Activated CD8-positive, alpha-beta memory T cell treated with anti-CD3 and anti-CD28 coated beads for 1 hour (primary cell): ENCODE data around the gene IFNGR2.
"Not testable (repeated sequence)": the region's sequence is repeated elsewhere in the genome, so short reads cannot be mapped to it uniquely, and the experiment has no call there.

Experiments
- DNase-seq, 2 donors: peaks; one replicate each; pipeline ENCODE4 v3.0.0-alpha.2; 2020; ENCODE audit warnings: low read depth in 1 of 2; ENCODE audit errors: extremely low read depth in 1 of 2

Gene IFNGR2

DNA sequence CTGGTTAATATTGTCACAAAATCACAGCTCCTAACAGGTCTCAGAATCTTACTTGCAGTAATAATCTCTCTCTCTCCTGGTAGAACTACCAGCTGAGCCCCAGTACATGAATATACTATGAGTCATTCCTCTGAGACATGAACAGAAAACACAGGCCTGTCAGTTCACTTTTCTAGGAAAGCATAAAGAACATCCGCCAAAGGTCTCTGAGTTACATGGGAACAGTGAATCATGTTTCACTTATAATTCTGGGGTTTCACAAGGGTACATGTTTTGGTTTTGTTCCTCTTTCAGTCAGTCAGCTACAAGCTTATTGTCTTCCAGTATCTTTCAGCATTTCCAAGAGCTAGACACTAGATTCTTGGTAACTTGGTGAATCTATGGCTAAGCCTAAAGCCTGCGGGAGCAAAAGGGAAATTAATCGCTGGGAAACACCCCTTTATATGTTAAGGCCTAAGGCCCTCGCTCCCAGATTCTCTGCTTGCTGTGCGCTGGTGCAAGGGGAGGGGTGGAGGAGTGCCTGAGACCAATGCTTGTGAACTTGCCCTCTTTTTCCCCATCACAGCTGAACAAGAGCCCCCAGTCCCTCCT is 31.7 kb downstream of the IFNGR2 start:
- no peak for DNase-seq

DNA sequence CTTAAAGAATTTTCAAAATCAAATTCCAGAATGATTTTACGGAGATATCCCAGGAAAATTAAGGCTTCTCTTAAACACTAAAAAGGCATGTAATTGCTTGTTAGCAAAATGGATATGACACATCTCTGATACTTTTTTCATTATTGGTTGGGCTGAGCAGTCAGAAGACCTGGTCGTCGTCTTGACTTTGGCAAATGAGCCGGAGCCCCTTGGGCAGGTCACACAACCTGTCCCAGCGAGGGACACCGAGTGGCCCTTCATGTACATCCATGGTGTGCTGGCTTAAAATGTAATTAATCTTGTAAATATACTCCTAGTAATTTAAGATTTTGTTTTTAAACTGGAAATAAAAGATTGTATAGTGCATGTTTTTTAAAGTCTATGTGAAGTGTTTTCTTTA is 33.9 kb downstream of the IFNGR2 start:
- DNase-seq: no peak

DNA sequence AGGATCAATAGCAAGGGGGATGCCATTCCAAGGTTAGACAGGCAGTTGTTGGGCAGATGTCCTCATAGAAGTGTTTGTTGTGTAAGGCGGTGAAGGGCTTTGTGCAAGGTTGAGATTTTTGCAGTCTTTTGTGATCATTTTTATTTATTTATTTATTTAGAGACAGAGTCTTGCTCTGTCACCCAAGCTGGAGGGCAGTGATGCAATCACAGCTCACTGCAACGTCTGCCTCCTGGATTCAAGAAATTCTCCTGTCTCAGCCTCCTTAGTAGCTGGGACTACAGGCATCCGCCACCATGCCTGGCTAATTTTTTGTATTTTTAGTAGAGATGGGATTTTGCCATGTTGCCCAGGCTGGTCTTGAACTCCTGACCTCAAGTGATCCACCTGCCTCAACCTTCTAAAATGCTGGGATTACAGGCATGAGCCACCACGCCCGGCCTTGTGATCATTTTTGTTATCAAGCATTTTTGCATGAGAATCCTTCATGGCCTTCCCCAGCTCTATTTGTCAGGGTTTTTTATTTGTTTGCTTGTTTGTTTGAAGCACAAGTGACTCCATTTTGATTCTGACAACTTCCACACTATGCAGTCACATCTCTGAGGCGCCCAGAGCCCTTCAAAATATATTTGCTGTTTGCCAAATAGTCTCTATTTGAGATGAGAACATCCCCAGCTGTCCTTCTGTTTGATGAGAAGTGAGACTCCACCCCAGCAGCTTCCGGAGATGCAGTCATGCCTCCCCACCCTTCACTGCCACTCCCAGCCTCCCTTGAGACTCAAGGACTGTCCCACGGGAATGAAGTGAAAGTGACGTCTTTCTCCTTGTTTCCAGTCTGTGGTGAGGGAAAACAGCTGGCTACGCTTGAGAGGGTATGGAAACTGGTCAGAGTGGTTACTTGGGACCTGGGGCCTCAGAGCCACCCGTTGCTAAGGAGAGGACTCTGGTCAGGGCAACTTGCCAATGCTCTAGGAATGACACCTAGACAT is 38.6 kb downstream of the IFNGR2 start:
- no peak for DNase-seq

DNA sequence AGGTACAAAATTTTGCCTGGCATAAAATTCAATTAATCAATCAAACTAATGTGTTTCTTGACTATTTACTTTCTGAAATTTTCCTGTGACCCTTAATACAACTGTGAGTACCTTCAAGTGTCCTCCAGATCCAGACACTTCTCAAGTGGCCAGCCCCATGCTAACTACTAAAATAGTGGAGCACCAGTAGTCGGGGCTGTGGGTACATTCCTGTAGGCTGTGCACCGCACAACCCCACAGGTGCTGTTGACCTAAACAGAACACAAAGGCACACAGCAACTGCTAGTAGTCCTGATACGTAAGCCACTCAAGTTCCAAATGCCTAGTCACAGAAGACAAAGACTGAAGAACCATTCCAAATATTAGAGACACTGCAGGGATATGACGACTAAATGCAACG is 40.0 kb downstream of the IFNGR2 start:
- no peak for DNase-seq

DNA sequence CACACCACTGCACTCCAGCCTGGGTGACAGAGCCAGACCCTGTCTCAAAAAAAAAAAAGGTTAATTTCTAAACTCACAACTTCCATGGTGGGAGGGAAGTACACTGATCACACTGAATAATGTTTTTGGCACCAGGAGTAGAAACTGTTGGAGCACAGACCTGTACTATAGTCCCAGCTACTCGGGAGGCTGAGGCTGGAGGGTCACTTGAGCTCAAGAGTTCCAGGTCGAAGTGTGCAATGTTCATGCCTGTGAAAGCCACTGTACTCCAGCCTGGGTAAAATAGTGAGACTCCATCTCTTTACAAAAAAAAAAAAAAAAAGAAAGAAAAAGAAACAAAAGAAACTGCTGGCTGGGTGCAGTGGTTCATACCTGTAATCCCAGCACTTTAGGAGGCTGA is 41.3 kb downstream of the IFNGR2 start:
- no peak for DNase-seq

DNA sequence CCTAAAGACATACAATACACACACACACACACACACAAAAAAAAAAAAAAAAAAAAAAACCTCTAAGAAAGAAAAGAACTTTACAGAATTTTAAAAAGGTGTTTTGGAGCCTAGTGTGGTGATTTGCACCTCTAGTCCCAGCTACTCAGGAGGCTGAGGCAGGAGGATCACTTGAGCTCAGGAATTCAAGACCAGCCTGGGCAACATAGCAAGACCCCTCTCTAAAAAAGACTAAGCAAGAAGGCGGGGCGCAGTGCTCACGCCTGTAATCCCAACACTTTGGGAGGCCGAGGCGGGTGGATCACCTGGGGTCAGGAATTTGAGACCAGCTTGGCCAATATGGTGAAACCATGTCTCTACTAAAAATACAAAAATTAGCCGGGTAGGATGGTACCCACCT is 43.4 kb downstream of the IFNGR2 start:
- DNase-seq: not testable (repeated sequence)

DNA sequence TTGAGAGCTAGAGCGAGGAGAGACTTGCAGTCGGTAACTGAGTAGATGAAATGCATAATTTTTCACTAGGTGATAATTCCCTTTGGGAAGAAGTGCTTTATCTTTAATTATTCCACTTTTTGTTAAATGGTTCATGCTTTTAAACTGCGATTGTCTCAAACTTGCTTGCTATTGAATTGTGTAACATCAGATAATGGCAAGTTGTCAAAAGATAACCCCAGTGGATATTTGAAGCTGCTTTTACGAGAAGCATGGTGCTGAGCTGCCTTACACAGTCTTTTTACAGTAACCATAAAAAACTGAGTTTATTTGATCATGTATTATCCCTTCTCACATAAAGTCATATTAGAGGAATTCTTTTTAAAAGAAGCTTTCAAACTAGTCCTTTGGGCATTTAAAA is 46.4 kb downstream of the IFNGR2 start:
- no peak for DNase-seq

DNA sequence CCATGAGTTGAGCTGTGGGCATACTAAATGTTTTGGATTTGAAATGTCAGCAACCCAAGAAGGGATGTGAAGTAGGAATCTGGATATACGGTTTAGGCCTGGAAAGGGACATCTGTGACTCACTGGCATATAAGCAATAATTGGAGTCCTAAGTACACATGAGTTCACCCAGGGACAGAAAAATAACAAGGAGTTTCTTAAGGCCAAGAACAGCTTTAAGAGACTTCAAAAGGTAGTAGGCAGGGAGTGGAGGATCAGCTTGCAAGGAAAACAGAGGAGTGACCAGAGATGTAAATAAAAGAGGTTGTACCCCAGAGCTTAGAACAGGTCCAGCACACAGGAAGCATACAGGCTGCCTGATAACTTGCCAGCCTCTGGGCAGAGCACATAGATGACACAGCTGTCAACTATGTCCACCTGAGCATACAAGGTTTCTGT is 48.4 kb downstream of the IFNGR2 start:
- no peak for DNase-seq

DNA sequence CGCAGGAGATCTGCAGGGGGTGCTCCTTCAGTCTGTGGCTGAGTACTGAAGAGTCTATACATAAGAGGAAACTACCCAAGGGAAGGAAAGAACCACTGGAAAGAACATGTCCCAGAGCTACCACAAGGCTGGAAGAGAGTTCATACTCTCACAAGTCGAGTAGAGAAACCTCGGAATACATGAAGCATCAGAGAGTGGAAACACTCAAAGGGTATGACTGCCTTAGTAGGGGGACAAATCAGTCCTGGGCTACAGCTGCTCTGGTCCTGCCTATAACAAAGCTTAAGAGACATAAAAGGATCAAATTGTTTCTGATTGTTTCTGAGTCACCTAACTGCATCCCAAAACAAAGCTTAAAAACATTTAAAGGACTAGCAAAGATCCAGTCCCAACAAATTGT is 49.1 kb downstream of the IFNGR2 start:
- DNase-seq: no peak

DNA sequence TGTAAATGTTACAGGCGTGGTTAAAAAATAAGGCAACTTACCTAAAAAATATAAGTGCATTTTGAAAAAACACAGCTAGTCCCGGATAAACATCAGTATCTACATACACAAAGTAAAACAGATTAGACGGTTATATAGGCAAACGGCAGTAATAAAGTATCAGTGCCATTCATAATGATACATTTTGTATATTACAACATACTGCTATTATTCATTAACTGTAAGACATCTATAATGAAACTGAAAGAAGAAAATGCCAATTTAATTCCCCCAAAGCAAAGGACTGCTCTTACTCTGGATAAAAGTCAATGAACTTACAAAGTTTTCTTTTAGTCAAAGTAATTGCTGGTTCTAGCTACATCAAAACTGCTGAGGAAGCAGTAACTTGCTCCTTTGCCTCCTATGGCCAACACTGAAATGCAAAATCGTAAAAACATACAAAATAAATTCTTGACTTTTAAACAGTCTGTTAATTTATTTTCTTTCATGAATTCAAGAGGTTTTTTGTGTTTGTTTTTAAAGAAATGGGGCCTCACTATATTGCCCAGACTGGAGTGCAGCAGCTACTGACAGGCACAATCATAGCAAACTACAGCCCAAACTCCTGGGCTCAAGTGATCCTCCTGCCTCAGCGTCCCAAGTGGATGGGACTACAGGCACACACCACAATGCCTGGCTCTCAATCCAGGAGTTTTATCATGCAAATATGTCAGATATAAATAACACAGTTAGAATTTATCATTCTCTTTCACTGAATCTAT is 52.7 kb downstream of the IFNGR2 start:
- DNase-seq: no peak

DNA sequence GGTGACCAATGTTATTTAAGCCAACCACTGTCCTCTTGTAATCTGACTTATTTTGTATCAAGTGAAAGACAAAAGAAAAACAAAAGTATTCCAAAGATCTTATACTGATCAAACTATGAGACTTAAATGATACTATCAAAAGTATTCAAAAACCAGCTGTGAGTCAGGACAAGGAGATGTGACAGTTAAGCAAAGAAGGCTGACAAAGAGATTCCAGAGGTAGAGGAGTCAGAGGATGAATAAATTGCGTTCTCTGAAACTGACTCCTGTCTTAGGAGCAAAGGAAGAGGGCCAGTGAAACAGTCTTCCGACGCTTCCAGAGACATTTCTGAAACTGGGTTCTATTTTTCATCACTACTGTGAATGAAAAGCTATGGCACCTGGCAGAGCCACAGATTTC is 55.6 kb downstream of the IFNGR2 start:
- no peak for DNase-seq

DNA sequence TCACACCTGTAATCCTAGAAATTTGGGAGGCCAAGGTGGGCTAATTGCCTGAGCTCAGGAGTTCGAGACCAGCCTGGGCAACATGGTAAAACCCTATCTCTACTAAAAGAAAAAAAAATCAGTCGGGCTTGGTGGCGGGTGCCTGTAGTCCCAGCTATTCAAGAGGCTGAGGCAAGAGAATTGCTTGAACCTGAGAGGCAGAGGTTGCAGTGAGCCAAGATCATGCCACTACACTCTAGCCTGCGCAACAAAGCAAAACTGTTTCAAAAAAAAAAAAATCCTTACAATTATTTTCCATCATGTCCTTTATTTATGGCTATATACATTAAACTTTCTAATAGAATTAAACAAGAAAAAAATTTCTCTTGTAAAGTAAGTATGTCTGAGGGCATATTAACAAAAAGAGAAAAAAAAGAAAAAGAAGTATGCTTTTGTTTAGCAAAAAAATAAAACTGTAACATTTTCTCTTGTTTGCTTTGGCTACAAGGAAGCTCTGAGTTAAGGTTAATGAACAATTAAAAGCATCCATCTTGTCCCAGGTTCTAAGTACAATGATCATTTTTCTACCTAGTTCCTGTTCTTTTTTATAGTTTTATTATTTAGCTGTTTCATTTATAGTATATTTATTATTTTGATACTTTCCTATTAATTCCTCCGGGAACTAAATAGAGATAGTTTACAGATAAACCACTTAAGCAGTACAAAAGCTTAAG is 58.5 kb downstream of the IFNGR2 start:
- no peak for DNase-seq

DNA sequence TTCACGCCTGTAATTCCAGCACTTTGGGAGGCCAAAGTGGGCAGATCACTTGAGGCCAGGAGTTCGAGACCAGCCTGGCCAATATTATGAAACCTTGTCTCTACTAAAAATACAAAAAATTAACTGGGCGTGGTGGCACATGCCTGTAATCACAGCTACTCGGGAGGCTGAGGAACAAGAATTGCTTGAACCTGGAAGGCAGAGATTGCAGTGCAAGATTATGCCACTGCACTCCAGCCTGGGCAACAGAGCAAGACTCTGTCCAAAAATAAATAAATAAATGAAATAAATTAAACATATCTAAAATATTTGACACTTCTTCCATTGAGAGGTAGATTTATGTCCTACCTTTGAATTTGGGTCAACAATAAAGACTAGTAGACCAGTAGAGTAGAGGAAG is 66.0 kb downstream of the IFNGR2 start:
- DNase-seq: not testable (repeated sequence)

DNA sequence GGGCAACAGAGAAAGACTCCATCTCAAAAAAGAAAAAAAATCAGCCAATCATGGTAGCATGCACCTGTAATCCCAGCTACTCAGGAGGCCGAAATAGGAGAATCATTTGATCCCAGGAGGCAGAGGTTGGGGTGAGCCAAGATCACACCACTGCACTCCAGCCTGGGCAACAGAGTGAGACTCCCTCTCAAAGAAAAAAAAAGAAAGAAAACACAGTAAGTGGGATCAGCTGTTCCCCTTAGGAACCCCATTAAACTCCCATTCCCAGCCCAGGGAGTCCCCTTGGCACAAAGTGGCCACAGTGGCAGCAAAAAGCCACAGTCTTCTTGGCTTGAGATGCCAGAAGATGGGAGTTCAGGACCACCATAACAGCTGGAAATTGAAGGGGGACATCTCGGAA is 67.5 kb downstream of the IFNGR2 start:
- DNase-seq: no peak

DNA sequence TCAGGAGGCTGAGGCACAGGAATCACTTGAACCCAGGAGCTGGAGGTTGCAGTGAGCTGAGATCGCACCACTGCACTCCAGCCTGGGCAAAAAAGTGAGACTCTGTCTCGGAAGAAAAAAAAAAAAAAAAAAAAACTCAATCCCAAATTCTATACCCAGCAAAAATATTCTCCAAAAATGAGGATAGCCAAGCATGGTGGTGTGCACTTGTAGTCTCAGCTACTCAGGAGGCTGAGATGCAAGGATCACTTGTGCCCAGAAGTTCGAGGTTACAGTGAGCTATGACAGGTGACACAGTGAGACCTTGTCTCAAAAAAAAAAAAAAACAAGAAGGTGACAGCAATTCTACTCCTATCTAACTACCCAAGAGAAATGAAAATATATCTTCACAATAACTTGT is 70.1 kb downstream of the IFNGR2 start:
- no peak for DNase-seq

DNA sequence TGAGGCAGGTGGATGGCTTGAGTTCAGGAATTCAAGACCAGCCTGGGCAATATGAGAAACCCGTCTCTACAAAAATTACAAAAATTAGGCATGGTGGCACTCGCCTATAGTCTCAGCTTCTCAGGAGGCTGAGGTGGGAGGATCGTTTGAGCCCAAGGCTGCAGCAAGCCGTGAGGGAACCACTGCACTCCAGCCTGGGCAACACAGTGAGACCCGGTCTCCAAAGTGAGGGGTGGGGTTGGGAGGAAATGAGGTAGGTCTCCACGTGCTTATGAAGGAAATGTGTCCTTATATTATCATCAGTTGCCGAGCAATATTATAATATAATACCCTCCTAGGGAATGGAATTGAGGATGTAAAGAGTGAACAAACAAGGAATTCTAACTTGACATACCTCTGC is 73.9 kb downstream of the IFNGR2 start:
- no peak for DNase-seq

DNA sequence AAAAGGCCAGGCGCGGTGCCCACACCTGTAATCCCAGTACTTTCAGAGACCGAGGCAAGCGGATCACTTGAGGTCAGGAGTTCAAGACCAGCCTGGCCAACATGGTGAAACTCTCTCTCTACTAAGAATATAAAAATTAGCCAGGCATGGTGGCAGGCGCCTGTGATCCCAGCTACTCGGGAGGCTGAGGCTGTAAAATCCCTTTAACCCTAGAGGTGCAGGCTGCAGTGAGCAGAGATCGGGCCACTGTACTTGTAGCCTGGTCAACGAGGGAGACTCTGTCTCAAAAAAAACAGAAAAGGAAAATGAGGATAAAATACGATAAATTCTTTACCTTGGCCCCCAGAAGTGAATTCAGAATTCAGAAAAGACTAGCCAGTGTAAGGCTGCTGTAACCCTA is 75.0 kb downstream of the IFNGR2 start:
- DNase-seq: no peak

DNA sequence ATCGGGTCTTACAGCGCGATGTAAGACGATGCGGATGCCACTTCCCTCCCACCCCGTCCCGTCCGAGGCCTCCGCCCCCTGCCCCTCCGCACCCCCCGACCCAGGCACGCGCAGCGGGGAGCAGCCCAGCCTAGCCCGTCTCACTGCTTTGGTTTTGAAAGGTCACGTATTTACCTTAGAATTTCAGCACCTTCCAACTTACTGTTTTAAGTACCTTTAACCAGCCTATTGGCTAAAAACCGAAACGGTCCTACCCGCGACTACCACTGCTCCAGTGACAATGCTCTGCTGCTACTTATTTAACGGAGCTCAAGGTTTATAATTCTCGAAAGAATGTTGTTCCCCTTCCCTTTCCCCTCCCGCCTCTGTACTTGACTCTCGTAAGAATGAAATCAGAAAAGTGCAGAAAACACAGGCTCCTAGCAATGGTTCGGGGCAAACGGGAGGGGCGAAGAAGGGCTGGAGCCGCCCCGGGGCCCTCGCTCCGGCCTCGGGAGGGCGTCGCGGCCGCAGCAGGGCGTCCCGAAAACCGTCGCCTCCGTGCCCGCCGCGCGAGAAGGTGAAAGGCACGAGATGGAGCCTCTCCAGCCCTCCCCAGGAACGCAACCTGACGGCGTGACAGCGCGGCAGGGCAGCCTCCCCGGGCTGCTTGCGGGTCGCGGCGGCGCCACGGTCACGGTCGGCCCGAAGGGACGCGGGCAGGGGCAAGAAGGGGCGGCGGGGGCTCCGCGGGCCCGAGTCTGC is 75.9 kb downstream of the IFNGR2 start:
- peak in 1 of 2 donors; percentile 25 for DNase-seq

DNA sequence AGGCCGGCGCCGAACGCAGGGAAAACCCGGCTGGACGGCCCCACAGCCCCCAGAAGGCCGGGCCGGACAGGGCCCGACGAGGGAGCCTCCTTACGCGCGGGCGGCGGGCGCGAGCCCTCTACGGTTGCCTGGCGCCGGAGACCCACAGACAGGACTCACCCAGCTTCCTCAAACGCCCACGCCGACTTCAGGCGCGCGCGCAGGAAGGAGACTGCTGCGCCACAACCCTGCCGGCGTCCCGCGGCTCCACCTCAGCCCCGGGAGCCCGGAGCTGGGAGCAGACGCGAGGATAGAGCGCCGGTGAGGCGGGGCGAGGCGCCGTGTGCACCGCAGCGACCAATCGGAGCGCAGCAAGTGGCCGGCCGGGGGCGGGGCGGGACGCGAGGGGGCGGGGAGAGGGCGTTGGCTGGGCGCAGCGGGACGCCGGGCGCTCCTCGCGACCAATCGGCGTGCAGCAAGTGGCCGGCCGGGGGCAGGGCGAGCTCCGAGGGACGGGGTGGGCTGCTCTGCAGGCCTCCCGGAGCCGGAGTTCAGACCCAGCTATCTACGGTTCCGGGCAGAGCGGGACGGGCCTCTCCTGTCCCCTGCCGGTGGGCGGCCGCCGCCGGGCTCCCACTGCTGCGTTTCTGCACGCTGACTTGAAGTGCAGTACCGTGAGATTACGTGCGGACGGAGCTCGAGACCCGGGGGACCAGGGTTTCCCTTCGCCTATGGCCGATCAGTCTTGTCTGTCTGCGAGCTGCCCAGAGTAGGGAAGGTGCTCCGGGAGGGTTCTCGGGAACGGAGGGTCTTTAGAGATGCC is 76.7 kb downstream of the IFNGR2 start, which contains the start of gene TMEM50B:
Gene TMEM50B (minus strand): TSS at position 296 of the 802 bp plus-strand sequence. CDS start 11,089 bp downstream, outside the sequence.
- DNase-seq: peak; percentile 90 to 94
